GM19397 (cell line): ENCODE results near the gene MTA3.

Source experiments
- ATAC-seq: cut with Tn5 transposase; IDR thresholded peaks from one replicate; pipeline ENCODE4 v1.9.1; 2021; ENCODE audit warnings: mild to moderate bottlenecking, moderate library complexity; ENCODE audit not compliant: unreplicated experiment

MTA3 gene

GRCh38 chr2:42653908-42654445 lies 85.5 kb downstream of the MTA3 start:
- ATAC-seq, result no peak

DNA sequence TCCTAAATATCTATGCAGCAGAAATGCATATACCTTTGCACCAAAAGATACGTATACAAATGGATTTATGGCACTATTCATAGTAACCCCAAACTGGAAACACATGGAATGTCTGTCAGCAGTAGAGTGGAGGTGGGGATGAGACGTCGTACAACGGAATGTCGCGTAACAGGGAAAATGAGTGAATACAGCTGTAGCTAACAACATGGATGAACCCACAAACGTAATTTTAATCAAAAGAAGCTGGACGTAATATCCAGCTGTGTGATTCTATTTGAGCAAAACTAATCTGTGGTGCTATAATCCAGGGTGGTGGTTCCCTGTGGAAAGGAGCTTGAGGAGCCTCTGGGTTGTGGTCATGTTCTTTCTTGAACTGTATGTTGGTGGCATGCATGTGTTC lies 89.9 kb downstream of the MTA3 start:
- no peak for ATAC-seq

DNA sequence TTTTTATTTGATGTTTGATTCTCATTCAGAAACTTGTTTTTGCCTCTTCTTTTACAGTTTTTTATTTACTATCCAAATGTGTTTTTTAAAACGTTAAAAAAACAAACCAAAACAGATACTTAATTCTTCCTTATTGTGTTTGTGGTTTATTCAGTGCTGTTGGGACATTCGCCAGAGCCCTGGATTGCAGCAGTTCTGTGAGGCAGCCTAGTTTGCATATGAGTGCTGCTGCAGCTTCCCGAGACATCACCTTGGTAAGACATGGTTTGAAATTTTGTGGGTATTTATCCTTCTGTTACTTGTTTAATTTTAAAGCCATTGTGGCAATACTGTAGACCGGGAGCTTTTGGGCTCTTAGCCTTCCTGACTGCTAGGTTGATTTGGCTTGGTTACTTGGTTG lies 91.2 kb downstream of the MTA3 start:
- no peak for ATAC-seq

DNA sequence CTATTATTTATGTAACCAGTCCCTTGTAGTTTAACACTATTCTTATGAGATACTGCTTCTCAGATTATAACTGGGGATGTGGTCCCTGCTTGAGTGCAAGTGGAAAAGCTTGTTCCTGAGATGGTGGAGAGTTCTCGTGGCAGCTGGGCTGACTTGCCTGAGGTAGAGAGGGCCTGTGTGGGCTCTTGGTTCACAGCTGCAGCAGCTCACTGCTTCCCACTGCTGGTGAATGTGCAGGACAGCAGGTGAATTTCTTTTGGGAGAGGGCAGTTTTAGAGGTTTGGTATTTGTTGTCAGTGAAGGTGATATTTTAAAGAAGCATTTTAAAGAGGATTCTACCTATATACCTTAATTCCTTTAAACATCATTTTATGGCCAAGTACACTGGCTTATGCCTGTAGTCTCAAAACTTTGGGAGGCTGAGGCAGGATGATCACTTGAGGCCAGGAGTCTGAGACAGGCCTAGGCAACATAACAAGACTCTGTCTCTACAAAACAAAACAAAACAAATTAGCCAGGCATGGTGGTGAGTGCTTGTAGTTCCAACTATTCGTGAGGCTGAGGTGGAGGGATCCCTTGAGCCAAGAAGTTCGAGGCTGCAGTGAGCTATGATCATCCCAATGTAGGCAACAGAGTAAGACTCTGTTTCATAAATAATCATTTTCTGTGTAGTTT lies 94.8 kb downstream of the MTA3 start:
- peak; percentile 77 for ATAC-seq

GRCh38 chr2:42663828-42664227 lies 95.4 kb downstream of the MTA3 start:
- ATAC-seq, result peak; percentile 46

GRCh38 chr2:42673989-42674579 lies 105.7 kb downstream of the MTA3 start:
- ATAC-seq, result no peak

DNA sequence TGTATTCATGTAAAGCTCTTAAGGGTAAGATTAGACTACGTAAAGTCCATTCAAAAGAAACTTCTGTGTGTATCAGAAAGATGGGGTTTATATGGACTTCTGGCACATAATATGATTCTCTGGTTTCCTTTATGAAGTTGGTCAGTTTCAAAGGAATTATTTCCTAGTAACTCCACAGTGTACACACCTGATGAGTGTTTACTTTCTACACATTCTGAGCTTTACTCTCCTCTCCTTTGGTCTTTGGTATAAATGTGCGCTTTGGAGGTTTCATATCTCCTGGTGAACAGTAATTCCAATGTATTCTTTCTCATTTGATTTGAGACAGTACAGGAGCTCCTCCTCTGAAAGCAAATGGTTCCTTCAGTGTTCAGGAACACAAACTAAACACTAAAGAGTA lies 107.4 kb downstream of the MTA3 start:
- ATAC-seq, result no peak

DNA sequence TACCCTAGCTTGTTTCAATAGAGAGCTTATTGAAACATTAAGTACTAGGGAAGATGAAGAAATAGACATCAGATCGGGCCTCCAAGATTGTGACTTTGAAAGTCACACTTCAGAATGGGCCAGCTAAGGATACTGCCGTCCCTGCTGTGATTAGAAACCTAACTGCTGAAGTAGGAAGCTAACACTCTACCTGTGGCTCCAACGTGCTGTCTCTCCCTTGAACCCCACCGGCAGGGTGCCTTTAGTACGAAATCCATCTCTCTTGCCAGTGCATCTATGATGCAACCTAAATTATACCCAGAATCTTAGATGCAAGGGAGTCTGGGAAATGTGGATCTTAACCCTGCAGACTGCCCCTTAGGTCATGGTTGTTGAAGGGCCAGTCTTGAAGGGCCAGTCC lies 116.9 kb downstream of the MTA3 start:
- no peak for ATAC-seq

GRCh38 chr2:42693013-42693615 lies 124.7 kb downstream of the MTA3 start:
- no peak for ATAC-seq

GRCh38 chr2:42693688-42694479 lies 125.5 kb downstream of the MTA3 start:
- no peak for ATAC-seq

DNA sequence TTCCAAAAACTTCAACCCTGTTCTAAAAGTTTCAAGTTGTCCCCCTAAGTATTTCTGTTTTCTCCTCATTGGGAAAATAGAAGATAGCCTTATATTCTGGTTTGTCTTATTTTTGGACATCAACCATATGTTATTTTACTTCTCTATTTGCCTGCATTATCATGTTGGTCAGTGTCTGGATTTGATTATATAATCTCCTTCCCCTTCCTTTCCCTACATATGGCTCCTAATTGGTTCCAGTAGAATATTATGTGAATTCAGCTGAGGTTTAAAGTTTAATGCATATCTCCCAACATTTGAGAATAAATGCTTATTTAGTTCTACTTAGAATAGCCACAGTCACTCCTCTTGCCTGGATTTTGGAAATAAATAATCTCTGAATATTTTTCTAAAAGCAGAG lies 128.6 kb downstream of the MTA3 start:
- ATAC-seq, result no peak

GRCh38 chr2:42698940-42699339 lies 130.5 kb downstream of the MTA3 start:
- no peak for ATAC-seq

DNA sequence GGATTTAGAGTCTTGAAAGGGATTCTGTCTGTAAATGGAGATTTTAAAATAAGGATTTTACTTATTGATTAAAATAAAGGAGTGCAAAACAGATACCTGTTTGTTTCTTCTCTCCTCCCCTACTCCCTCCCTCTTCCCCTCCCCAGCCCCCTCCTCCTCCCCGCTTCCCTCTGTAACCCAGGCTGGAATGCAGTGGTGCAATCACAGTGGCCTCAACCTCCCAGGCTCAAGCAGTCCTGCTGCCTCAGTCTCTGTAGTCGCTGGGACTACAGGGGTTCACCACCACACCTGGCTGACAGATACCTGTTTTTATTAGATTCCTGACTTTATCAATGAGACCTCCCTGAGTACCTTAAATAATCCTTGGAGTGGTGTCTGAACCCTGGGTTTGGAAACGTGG lies 138.4 kb downstream of the MTA3 start:
- ATAC-seq, result no peak

DNA sequence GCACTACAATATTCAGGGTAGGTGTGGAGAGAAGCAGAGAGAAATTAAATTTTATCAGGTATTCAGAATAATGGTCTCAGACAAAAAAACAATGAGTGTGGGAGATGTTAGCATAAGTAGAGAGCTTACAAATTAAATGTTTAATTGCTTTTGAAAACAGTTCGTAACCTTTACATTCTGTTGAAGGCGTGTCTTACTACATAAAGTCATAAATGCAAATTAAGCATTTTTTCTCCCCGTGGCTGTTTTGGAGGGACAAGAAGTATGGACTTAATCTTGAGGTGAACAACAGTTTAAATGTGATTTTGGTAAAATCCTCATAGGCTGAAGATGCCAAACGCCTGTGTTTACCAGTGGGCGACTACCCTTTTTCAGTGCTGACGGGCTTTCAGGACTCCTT lies 139.7 kb downstream of the MTA3 start:
- no peak for ATAC-seq

DNA sequence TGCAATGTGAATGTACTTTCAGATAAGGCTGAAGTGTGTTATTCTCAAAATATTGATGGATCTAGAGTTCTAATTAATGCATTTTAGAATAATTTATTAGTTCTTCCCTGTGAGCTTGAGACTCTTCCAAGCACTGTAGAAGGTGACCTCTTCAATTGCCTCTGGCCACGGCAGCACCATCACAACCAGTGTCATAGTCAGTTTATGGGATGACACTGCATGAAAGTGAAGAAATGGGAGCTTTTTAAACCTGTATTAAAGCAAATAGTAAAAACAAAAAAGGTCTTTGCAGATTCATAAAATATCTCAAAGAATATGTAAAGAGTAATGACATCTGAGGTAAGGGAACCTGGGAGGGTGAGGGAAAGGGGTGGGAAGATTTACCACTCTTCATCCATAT lies 143.5 kb downstream of the MTA3 start:
- ATAC-seq, result no peak

- ATAC-seq, result no peak
Measured at GRCh38 chr2:42712934-42713333, 144.5 kb downstream of the MTA3 start.

- ATAC-seq, result no peak
Measured at GRCh38 chr2:42713920-42714319, 145.5 kb downstream of the MTA3 start.

- ATAC-seq, result no peak
Measured at GRCh38 chr2:42714686-42715085, 146.3 kb downstream of the MTA3 start.

GRCh38 chr2:42721898-42722297 lies 153.5 kb downstream of the MTA3 start:
- no peak for ATAC-seq

- ATAC-seq, result peak; percentile 95
Measured at GRCh38 chr2:42722320-42723190, 154.1 kb downstream of the MTA3 start.

DNA sequence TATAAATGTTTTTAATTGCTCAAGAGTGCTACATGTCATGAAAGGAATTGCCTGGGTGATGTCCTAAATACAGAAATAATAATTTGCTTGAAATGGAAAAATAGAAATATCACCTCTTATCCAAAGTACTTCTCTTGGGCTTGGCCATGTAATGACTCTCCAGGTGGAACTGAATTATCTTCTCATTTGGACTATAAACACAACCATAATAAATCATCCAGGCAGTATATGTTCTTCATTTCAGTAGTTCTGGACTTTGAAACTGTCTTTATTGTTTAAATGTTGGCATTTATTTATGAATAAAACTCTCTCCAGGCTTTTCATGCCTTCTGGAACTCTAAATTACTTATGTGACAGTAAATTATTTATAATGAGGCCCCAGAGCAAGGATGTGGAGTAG lies 155.0 kb downstream of the MTA3 start:
- no peak for ATAC-seq
